Activated CD8-positive, alpha-beta memory T cell treated with anti-CD3 and anti-CD28 coated beads, Interleukin-2, amount 50 U/mL, for 48 hours (primary cell): ENCODE measurements around the gene ZBTB22.
A peak's percentile ranks its signal among the peaks of the same experiment; 100 is the strongest.
"Not testable (repeated sequence)": the region's sequence is repeated elsewhere in the genome, so short reads cannot be mapped to it uniquely, and the experiment has no call there.

Experiments
- DNase-seq: peaks from one replicate; pipeline ENCODE4 v3.0.0-alpha.2; 2020

Gene ZBTB22

DNA sequence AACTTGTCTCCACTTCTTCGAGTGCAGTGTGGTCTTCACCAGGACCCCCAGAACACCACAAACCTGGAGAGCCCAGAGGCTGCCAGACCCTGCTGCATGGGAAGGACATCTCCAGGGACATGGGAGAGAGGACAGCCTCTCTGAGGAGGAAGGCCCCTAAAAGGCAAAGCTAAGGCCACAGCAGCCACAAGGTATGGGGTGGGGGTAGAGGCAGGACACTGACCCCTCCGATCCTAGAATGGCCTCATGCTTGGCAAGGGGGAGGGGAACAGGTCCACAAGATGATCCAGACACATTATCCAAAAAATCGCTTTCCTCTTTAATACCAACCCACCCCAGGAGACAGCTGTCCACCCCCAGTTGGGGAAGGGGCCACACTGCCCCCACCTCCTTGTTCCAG, 38.7 kb downstream of the ZBTB22 start:
- no peak for DNase-seq

DNA sequence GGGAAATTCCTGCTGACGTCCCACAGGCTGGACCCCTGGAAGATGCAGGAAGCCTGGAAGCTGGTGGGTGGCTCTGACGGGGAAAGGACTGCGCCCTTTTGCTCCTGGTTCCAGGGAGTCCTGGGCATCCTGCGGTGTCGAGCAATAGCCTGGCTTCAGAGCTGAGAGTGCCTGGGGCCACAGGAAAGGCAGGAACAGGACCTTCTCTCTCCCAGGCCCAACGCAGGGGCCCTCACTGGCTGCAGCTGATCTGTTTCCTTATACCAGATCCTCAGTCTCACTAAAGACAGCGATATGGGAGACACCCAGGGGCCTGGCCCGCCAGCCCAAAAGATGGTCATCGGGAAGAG, 39.2 kb downstream of the ZBTB22 start:
- DNase-seq = no peak

DNA sequence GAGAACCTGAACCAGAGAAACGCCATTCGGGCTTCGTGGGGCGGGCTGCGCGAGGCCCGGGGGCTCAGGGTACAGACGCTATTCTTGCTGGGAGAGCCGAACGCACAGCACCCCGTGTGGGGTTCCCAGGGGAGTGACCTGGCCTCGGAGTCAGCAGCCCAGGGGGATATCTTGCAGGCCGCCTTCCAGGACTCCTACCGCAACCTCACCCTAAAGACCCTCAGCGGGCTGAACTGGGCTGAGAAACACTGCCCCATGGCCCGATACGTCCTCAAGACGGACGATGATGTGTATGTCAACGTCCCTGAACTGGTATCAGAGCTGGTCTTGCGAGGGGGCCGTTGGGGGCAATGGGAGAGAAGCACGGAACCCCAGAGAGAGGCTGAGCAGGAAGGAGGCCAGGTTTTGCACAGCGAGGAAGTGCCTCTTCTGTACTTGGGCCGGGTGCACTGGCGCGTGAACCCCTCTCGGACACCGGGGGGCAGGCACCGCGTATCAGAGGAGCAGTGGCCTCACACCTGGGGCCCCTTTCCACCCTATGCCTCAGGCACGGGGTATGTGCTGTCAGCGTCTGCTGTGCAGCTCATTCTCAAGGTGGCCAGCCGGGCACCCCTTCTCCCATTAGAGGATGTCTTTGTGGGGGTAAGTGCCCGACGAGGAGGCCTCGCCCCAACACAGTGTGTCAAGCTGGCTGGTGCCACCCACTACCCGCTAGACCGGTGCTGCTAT, 39.7 kb downstream of the ZBTB22 start:
- DNase-seq = no peak

DNA sequence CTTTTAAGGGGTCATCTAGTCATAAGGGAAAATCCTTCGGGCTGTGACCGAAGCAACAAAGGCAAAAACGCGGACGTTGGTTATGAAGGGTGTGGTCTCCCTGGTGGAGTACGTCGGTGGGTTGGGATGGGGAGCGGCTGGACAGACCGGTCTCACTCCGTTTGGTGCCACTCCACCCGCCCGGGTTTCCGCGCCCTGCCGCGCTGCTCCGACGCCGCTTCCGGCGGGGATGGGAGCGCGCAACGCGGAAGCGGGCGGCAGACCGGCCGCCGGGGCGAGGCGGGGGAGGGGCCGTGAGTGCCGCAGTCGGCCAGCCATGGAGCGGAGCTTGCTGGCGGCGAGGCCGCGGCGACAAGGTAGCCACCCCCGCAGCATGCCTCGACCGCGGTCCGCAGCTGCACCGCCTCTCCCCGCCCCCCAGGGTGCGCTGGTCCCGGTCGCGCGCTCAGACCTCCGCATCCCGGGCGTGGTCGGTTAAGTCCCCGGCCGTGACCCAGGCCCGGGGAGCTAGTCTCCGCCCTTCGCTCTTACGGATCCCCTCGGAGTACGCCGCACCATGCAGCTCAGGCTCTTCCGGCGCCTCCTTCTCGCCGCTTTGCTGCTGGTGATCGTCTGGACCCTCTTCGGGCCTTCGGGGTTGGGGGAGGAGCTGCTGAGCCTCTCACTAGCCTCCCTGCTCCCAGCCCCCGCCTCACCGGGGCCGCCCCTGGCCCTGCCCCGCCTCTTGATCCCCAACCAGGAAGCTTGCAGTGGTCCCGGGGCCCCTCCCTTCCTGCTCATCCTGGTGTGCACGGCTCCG, 40.5 kb downstream of the ZBTB22 start, which contains the start of gene B3GALT4:
TSS of gene B3GALT4 (plus strand) at position 260 of the 799 bp plus-strand sequence. CDS start at position 557, 297 bp downstream.
- peak; percentile 93 for DNase-seq

DNA sequence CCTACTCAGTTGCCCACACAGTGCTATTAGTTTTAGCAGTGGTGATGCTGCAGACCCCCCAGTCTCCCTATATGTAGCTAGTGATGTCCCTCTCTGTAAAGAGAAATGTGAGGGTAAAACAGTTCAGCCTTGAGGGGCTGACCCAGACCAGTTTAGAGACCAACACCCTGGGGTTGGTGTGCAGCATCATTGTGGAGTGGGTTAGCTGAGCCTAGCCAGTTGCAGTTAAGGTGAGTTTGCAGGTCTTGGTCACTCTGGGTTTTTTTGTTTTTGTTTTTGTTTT, 41.0 kb downstream of the ZBTB22 start:
- DNase-seq = no peak

DNA sequence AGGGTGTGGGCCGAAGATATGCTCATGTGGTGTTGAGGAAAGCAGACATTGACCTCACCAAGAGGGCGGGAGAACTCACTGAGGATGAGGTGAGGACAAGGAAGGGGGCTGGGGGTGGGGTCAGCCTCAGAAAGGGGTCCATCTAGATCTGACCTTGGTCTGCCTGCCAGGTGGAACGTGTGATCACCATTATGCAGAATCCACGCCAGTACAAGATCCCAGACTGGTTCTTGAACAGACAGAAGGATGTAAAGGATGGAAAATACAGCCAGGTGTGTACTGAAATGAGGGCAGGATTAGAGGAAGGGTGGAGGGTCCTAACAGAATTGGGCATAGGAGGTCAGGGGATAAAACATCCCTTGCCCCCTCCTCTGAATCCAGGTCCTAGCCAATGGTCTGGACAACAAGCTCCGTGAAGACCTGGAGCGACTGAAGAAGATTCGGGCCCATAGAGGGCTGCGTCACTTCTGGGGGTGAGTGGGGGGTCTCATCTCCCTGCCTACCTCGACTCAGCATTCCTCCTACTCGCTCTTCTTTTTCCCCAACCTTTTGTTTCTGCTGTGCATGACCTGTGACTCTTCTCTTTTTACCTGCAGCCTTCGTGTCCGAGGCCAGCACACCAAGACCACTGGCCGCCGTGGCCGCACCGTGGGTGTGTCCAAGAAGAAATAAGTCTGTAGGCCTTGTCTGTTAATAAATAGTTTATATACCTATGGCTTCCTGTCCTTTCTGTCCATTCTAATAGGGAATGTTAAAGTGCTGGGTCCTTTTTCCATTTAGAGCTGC, 41.6 kb downstream of the ZBTB22 start:
- DNase-seq = not testable (repeated sequence)

DNA sequence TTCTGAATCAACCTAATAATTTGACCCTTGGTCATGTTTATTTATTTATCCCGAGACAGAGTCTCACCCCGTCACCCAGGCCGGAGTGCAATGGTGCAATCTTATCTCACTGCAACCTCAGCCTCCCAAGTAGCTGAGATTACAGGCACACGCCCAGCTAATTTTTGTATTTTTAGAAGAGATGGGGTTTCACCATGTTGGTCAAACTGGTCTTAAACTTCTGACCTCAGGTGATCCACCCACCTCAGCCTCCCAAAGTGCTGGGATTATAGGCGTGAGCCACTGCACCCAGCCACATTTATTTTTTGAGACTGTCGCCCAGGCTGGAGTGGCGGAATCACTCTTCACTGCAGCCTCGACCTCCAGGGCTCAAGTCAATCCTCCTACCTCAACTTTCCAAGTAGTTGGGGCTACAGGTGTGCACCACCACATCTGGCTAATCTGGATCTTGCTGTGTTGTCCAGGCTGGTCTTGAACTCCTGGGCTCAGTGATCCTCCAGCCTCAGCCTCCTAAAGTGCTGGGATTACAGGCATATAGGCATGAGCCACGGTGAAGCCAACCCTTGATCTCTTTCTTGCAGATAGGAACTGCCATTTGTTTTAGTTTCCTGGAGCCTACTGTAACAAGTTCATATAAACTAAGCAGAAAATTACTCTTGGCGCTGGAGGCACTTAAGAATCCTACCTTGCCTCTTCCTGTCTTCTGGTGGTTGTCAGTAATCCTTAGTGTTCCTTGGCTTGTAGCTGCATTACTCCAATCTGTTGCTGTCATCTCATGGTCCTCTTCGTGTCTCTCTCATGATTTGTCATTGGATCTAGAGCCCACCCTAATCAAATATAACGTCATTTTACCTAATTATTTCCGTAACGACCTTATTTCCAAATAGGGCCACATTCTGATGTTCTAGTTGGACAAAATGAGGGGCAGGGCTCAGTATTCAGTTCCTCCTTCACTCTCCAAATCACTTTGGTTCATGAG, 43.3 kb downstream of the ZBTB22 start:
- DNase-seq = no peak

DNA sequence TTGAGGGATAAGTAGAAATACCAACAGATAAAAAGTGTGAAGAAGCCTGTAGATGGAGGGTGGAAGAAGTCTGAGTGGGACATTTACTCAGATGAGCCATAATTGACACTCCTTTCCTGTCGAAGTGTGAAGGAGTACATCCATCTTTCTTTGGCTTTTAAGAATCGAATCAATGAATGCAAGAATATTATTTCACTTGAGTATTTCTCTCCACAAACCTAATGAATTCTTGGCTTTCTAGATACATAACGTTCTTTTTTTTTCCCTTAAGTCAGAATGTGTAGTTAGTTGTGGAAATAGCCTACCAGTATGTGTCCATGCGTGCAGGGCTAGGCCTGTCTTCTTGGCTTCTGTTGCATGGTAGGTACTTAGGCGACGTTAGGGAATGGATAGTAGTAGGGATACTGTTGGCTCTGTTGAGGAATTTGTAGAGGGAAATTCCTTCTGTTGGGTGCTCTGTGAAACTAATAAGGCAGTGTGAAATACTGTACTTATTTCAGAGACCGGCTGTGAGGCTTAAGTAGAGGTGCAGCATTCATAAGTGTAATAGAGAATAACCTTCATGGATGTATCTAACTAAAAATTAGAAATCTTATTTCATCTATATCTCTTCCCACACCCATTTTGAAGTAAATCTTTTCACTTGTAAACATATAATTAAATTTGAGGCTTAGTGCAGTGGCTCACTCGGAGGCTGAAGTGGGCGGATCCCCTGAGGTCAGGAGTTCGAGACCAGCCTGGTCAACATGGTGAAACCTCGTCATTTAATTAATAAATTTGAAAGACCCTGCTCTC, 44.2 kb downstream of the ZBTB22 start:
- no peak for DNase-seq

DNA sequence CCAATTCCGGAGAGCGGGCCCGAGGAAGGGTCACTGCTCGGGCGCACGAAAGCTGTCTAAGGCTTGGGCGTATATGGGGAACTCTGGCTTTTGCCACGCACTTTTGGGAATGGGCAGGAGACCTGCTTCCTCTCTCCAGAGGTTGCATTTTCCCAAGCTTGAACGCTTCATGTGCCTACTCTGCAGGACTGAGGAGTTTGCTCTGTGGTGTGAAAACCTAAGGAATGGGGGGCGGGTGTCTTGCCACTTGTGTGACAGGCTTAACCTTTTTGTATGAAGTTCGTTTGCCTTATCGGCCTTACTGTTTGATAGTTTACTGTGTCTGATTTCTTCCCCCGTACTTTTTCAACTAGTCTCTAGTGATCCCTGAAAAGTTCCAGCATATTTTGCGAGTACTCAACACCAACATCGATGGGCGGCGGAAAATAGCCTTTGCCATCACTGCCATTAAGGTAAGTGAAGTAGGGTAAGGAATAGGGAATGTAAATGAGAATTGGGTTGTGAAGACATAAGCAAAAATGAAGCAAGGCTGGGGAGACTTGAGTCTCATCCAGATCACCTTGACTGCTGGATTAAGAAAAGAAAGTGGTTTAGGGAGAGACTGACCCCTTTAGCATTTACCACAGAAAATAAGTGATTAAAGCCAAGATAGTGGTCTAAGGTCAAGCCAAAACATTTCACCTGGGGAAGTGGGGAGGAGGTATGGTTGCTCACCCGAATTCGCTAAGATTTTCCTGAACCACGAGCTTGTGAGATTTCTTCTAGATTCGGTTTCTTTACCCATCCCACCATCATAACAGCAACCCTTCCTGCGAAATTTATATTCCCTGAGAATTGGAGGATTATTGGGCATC, 45.0 kb downstream of the ZBTB22 start:
- DNase-seq = no peak

DNA sequence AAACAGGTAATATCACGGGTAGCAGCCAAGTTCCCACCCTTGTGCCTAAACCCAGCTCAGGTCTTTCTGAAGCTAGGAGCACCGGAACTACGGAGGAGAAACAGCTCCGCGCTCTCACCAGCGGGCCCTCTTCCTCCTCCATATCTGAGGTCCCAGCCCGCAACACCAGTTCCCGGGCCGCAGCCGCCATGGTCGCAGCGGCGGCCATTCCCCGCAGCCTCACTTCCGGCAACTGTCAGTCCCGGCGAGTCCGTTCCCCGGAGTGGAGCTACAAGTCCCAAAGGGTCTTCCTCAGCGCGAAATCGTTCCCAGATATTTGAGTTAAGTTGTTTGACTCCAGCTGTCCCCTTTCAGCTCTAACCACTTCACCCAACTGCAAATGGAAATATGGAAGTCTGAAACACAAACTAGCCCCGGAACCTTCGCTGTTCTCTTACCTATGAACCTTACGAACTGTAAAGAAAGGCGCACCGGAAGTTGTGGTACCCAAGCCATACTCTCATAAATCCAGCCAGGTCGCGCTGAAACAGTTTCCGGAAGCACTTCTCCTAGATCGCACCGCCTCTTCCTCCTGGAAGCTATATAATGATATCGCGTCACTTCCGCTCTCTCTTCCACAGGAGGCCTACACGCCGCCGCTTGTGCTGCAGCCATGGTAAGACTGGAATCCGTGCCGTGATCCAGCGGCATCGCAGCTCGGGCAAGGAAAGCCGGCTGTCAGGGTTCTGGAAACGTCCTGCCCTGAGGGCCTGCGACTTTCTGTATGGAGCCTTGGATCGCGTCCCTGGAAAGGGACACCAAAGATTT, 45.9 kb downstream of the ZBTB22 start, which contains the start of the genes RPS18 and VPS52:
TSS of gene RPS18 (plus strand) at position 608 of the 807 bp plus-strand sequence. CDS start at position 653, 45 bp downstream.
TSS of gene VPS52 (minus strand) at position 409 of the 807 bp plus-strand sequence. CDS start at position 208, 201 bp downstream.
- DNase-seq = peak; percentile 93

DNA sequence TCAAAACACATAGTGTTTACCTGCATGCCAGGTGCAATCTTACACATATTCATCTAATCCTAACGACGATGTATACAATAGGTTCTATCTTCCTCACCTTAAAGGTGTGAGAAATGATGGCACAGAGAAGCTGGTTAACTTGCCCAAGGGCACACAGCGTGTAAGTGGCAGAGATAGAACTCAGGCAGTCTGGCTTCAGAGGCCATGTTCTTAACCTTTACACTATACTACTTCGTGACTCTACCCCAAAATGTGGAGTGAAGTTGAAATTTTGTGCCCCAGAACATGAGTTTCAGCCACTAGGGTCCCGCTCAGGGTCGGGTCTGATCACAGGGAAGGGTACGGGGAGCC, 46.5 kb downstream of the ZBTB22 start:
- DNase-seq = no peak
